CMK (cell line): ENCODE results near the gene CASP7.
"Not testable (repeated sequence)": the region's sequence is repeated elsewhere in the genome, so short reads cannot be mapped to it uniquely, and the experiment has no call there.

Source experiments
- DNase-seq: peaks from one replicate; pipeline ENCODE4 v3.0.0-alpha.2; 2010; ENCODE audit warnings: low read depth

Gene CASP7

DNA sequence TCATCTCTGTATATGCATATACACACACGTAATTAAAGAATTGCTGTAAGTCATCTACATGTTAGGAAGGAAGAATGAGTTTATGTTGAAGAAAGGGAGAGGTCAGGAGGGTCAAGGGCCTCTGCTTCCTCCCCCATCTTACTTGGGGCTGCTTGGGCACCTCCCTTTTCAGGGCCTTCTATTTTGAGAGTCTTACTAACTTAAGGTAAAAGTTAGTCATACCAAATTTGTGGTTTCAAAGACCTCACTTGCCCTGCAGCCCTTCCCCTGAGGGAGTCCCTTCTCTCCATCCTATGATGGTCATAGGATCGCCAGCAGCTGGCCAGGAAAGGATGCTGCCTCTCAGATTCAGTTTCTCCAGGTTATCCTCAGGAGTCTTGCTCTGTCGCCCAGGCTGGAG, 74.4 kb downstream of the CASP7 start:
- no peak for DNase-seq

DNA sequence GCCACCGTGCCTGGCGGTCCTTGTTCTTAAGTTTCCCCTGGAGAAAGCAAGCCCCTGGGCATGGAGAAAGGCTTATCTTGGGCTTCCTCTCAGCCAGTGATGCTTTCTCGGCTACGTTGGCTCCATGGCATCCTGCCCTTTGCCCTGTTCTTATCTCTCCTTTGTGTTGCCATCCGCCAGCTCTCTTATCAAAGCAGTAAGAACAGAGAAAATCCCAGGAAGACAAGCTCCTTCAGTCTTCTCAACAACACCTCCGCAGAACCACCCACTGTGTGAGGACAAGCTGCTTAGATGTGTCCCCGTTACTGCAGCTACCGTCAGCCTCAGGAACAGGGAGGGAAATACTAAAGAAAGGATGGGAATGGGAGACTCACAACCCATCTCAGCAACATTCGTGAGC, 75.1 kb downstream of the CASP7 start:
- no peak for DNase-seq

DNA sequence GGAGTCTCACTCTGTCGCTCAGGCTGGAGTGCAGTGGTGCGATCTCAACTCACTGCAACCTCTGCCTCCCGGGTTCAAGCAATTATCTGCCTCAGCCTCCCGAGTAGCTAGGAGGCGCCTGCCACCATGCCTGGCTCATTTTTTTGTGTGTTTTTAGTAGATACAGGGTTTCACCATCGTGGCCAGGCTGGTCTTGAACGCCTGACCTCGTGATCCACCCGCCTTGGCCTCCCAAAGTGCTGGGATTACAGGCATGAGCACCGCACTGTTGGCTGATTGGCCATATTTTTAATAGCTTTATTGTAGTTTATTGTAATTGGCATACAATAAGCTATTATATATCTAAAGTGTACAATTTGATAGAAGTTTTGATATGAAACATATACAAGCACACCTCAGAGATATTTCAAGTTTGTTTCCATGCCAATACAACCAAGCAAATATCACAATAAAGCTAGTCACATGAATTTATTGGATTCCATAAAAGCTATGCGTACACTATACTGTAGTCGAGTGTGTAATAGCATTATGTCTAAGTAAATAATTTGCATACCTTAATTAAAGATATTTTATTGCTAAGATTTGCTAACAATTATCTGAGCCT, 77.3 kb downstream of the CASP7 start:
- DNase-seq = no peak

DNA sequence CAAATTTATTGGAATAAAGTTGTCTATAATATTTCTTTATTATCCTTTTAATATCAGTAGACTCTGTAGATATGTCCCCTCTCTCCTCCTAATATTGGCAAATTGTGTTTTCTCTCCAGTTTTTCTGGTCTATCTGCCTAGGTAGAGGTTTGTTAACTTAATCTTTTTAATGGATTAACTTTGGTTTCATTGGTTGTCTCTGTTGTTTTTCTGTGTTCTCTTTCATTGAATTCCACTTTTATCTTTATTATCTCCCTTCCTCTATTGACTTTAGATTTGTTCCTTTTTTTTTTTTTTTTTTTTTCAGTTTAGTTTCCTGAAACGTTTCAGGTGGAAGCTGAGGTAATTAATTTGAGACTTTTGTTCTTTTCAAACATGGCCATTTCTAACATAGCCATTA, 82.4 kb downstream of the CASP7 start:
- DNase-seq = no peak

DNA sequence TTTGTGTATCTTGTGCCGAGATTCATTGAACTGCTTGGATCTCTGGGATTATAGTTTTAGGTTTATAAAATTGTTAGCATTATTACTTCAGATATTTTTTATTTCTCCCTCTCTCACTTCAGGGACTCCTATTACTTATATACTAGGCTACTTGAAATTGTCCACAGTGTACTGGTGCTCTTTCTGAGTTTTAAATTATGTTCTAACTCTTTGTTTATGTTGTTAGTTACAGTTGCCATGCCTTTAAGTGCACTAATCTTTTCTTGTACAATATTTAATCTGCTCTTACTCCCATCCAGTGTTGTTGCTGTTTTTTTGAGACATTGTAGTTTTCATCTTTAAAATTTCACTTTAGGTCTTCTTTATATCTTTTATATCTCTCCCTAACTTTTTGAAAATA, 84.9 kb downstream of the CASP7 start:
- DNase-seq = no peak

DNA sequence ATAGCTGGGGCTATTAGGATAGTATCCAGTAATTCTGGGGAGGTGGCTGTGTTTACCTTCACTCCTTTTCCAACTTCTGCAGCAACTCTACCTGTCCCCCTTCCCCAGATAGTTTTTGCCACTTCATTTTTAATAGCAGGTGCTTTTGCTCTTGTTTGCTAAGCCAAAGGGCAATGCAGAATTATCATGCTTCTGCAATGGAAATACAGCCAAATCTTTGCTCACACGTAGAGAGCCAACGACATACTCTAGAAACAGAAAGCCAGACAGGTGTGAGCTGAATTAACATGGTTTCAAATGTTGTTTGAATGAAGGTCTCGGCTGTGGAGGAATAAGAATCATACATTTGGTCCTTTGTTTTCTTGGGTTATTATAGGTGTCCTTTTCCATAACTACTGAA, 86.2 kb downstream of the CASP7 start:
- DNase-seq = no peak

DNA sequence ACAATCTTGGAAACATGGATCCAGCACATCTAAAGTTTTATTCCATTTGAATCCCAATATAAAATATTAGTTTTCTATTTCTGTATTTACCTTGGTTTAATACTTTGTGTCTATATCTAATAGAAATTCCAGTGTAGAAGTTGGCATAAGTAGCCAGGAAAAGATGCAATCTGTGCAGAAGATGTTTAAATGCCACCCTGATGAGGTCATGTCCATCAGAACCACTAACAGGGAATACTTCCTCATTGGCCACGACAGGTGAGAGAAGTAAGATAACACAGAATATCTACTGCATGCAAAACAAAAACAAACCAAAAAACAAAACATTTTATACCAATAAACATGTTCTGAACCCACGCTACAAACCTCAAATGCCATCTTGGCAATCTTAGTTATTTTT, 87.5 kb downstream of the CASP7 start:
- DNase-seq = no peak

DNA sequence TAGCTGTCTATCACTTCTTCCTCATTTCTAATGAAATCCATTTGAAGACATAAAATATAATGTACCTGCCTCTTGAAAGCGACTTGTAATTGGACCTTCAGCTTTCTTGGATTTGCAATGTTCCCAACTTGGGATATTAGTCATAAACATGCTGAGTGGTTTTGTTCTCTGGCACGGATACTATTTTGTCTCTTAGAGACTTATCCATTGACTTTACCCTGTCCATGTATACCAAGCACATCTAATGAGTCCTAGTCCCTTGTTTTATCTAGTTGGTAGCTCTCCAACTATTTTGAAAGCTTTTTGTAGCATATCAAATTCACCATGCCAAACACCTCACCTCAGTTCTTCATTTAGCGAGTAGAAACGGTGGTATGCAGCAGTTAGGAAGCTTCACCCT, 90.6 kb downstream of the CASP7 start:
- no peak for DNase-seq

DNA sequence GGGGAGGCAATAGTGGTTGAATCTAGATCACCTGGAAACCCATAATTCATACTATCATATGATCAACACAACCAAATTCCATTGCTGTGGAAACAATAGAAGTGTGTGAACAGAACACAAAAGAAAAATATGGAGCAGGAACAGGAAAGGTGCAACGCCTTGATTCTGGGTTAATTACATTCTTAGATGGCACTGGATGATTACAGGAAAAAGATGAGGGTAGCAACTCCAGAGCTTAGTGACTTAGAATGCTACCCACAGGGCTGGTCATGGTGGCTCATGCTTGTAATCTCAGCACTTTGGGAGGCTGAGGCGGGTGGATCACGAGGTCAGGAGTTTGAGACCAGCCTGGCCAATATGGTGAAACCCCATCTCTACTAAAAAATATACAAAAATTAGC, 91.4 kb downstream of the CASP7 start:
- not testable (repeated sequence) for DNase-seq

DNA sequence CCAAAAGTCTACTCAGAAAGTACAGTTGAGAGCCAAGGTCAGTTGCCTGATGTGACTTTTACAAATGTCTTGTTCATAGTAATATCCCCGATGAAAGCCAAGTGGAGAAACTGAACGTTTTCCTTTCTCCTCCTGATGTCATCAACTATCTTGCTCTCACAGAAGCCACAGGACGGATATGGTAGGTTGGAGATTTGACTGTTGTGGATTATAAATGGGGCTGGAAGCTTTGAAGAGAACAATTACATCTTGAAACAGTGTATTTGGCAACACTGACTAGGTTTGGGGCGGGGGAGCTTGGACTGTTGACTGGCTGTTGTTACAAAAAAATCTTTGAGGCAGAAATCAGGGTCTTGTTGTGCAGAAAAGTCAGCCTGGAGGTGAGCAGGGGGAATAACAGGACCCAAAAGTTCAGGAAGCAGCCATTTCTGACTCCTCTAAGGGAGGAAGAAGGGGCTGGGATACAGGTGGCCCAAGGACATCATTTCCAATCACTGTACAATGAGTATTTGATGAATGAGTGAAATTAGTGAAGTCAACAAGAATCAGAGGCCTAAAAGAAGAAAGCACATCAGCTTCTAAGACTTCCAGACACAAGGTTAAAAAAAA, 96.1 kb downstream of the CASP7 start:
- DNase-seq = peak; percentile 14

DNA sequence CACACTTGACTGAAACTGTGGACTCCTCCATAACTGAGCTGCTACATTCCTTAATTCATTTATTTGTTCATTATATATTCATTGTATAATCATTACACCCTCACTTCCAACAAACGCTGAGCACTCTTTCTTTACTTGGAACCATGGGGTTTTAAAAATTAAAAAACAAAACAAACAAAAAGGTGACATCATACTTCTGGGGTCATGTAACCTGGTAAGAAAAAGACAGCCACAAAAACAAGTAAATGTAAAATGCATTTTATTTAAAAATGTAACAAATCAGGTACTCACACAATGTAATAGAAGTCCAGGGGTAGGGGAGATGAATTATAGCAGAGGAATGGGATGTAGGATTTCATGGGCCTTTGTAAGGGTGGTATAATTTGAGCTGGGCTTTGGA, 96.8 kb downstream of the CASP7 start:
- no peak for DNase-seq
